ENCODE results near the gene IMMP2L. TPM values are rescaled to one million over a fixed set of nuclear protein-coding genes. Genes with fewer than 3 reads are reported as not detected.

Gene IMMP2L
- total and polyA plus RNA-seq, 2 of the 13 experiments (the other 11 are each of a cell fraction or from before 2014, with no cell fraction given) = 7.8 to 16.9 TPM

DNA sequence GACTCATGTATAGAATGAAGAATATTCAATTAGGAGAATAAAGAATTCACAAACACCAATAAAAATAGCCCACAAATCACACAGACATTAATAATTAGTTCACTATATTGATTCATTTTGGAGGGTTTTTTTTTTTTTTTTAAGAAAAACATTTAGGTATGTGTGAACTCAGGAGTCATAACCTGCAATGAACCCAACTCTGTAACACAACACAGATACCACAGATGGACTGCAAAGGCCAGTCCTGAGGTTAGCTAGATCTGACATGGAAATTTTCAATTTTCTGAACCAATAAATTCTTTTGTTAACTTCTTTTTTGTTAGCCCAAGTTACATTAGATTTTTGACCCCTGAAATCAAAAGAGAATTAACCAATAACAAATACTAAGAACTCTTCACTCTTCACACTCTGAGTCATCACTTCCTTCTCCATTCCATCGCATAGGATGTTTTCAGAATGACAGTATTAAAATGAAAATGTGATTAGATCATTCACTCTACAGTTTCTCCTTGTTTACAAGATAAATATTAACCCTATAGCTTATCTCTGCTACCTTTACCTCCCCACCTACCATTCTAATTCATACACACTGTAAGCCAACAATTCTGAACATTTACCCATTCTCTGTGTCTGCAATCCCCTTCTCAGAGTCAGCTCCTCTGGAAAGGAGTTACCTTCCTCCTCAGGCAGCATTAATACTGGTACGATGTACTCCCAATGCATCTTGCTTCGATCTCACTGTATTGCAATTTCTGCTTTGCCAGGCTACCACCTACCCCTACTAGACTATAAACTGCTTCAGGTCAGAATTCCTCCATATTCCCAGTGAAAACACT lies 329.8 kb downstream of the IMMP2L start (continued):
- TF ChIP-seq, protein P1, sequence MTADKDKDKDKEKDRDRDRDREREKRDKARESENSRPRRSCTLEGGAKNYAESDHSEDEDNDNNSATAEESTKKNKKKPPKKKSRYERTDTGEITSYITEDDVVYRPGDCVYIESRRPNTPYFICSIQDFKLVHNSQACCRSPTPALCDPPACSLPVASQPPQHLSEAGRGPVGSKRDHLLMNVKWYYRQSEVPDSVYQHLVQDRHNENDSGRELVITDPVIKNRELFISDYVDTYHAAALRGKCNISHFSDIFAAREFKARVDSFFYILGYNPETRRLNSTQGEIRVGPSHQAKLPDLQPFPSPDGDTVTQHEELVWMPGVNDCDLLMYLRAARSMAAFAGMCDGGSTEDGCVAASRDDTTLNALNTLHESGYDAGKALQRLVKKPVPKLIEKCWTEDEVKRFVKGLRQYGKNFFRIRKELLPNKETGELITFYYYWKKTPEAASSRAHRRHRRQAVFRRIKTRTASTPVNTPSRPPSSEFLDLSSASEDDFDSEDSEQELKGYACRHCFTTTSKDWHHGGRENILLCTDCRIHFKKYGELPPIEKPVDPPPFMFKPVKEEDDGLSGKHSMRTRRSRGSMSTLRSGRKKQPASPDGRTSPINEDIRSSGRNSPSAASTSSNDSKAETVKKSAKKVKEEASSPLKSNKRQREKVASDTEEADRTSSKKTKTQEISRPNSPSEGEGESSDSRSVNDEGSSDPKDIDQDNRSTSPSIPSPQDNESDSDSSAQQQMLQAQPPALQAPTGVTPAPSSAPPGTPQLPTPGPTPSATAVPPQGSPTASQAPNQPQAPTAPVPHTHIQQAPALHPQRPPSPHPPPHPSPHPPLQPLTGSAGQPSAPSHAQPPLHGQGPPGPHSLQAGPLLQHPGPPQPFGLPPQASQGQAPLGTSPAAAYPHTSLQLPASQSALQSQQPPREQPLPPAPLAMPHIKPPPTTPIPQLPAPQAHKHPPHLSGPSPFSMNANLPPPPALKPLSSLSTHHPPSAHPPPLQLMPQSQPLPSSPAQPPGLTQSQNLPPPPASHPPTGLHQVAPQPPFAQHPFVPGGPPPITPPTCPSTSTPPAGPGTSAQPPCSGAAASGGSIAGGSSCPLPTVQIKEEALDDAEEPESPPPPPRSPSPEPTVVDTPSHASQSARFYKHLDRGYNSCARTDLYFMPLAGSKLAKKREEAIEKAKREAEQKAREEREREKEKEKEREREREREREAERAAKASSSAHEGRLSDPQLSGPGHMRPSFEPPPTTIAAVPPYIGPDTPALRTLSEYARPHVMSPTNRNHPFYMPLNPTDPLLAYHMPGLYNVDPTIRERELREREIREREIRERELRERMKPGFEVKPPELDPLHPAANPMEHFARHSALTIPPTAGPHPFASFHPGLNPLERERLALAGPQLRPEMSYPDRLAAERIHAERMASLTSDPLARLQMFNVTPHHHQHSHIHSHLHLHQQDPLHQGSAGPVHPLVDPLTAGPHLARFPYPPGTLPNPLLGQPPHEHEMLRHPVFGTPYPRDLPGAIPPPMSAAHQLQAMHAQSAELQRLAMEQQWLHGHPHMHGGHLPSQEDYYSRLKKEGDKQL (CRISPR knock-in tag; IDR thresholded peaks at IDR 0.05; ENCODE audit: low read depth) = no peak
- TF ChIP-seq ZNF737 (CRISPR knock-in tag; IDR thresholded peaks at IDR 0.05; ENCODE audit: borderline replicate concordance) (no peak), NKX3-1 (CRISPR knock-in tag; IDR thresholded peaks at IDR 0.05) (no peak)
- TF ChIP-seq, protein P2, sequence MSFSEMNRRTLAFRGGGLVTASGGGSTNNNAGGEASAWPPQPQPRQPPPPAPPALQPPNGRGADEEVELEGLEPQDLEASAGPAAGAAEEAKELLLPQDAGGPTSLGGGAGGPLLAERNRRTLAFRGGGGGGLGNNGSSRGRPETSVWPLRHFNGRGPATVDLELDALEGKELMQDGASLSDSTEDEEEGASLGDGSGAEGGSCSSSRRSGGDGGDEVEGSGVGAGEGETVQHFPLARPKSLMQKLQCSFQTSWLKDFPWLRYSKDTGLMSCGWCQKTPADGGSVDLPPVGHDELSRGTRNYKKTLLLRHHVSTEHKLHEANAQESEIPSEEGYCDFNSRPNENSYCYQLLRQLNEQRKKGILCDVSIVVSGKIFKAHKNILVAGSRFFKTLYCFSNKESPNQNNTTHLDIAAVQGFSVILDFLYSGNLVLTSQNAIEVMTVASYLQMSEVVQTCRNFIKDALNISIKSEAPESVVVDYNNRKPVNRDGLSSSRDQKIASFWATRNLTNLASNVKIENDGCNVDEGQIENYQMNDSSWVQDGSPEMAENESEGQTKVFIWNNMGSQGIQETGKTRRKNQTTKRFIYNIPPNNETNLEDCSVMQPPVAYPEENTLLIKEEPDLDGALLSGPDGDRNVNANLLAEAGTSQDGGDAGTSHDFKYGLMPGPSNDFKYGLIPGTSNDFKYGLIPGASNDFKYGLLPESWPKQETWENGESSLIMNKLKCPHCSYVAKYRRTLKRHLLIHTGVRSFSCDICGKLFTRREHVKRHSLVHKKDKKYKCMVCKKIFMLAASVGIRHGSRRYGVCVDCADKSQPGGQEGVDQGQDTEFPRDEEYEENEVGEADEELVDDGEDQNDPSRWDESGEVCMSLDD (CRISPR knock-in tag; IDR thresholded peaks at IDR 0.05; ENCODE audit: borderline replicate concordance) = no peak

Measured in HepG2 (cell line).